ENCODE data around the gene CWC25. TPM values are rescaled to one million over a fixed set of nuclear protein-coding genes. Genes with fewer than 3 reads are reported as not detected.

Gene CWC25
- total RNA-seq, 1 experiment from 2014 or later: 23.9 TPM

DNA sequence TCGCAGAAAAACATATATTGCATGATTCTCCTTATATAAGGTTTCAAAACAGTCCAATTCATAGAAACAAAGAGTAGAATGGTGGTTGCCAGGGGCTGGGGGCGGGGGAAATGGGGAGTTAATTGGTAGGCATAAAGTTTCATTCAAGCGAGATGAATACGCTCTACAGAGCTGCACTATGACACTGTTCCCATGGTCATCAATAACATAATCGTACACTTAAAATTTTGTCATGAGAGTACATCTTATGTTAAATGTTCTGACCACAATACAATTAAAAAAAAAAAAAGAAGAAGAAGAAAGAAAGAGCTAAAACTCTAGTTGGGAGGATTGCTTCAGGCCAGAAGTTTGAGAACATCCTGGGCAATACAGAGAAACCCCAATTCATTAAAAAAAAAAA is 30.9 kb downstream of the CWC25 start:
- Histone ChIP-seq H3K9me2 (ENCODE audit: insufficient read depth) (no peaks in the 10 kb centered on the region), H2AFZ (ENCODE audit: low read depth, low read length, poor library complexity, severe bottlenecking) (no peak overlapping the region), H3K27me3 (ENCODE audit: insufficient read depth, low read length) (no peaks in the 10 kb centered on the region), H3K4me1 (ENCODE audit: control insufficient read depth in 1 of 2, insufficient read depth in 2 of 2, low read length in 2 of 2) (peaks cover 6 to 12% of the 10 kb centered on the region in 2 experiments; a peak in 2 of 4 replicates), H3K9me3 (ENCODE audit: control insufficient read depth in 1 of 2, insufficient read depth in 1 of 2, low read depth in 1 of 2, low read length in 2 of 2) (no peaks in the 10 kb centered on the region), H3K36me3 (ENCODE audit: control insufficient read depth in 1 of 2, insufficient read depth in 2 of 2, low read length in 2 of 2) (peaks cover 0 to 5% of the 10 kb centered on the region in 2 experiments; a peak in 2 of 4 replicates), H4K20me1 (ENCODE audit: insufficient read depth) (no peaks in the 10 kb centered on the region), H3K4me2 (ENCODE audit: low read length) (no peak overlapping the region), H3K4me3 (replicated peaks in 1 of 2; ENCODE audit: low read depth in 1 of 2, low read length in 2 of 2) (no peak overlapping the region), H3K9ac (ENCODE audit: low read length) (no peak overlapping the region), H3K27ac (ENCODE audit: low read depth, low read length) (no peak overlapping the region), H3K79me2 (ENCODE audit: insufficient read depth, low read length) (peaks cover 67% of the 10 kb centered on the region)
- no peak for ATAC-seq
- ChIA-PET POLR2A (no interaction called here), RAD21 (ENCODE audit: low non-redundant PET in 1 of 2, low total read pairs in 2 of 2, uncharacterized antibody in 2 of 2, unreplicated experiment in 2 of 2) (no interaction called here), CTCF (interaction anchor here (0.7 kb wide), 1 partner anchor 77 kb away, joined by 5 read pairs; no protein-coding TSS in a partner anchor)
- intact Hi-C loops (cut with micrococcal nuclease): no loop called here
- no TSS peak for BruUV-seq (replicated peaks)
- DNase-seq (ENCODE audit: low read depth, low spot score): no peak
- TF ChIP-seq, protein P1, sequence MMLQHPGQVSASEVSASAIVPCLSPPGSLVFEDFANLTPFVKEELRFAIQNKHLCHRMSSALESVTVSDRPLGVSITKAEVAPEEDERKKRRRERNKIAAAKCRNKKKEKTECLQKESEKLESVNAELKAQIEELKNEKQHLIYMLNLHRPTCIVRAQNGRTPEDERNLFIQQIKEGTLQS (IDR thresholded peaks at IDR 0.05): no peak
- TF ChIP-seq POLR2A (IDR thresholded peaks at IDR 0.05; ENCODE audit: borderline replicate concordance, extremely low read depth, insufficient read depth, insufficient read length) (no peak), CEBPB (IDR thresholded peaks at IDR 0.05; ENCODE audit: low read depth) (no peak), JUND (IDR thresholded peaks at IDR 0.05) (no peak), EZH2phosphoT487 (IDR thresholded peaks at IDR 0.05; ENCODE audit: borderline replicate concordance) (no peak), RAD21 (IDR thresholded peaks at IDR 0.05; ENCODE audit: low read depth) (no peak), ZFX (IDR thresholded peaks at IDR 0.05) (no peak), POLR2AphosphoS5 (IDR thresholded peaks at IDR 0.05; ENCODE audit: low read depth, low read length) (no peak)
- TF ChIP-seq, protein P2, sequence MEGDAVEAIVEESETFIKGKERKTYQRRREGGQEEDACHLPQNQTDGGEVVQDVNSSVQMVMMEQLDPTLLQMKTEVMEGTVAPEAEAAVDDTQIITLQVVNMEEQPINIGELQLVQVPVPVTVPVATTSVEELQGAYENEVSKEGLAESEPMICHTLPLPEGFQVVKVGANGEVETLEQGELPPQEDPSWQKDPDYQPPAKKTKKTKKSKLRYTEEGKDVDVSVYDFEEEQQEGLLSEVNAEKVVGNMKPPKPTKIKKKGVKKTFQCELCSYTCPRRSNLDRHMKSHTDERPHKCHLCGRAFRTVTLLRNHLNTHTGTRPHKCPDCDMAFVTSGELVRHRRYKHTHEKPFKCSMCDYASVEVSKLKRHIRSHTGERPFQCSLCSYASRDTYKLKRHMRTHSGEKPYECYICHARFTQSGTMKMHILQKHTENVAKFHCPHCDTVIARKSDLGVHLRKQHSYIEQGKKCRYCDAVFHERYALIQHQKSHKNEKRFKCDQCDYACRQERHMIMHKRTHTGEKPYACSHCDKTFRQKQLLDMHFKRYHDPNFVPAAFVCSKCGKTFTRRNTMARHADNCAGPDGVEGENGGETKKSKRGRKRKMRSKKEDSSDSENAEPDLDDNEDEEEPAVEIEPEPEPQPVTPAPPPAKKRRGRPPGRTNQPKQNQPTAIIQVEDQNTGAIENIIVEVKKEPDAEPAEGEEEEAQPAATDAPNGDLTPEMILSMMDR (IDR thresholded peaks at IDR 0.05 in 2 of 3, conservative IDR thresholded peaks at IDR 0.05 in 1 of 3; ENCODE audit: borderline replicate concordance in 1 of 3, insufficient read depth in 1 of 3, low read depth in 2 of 3, low read length in 2 of 3): no peak
- TF ChIP-seq, protein P3, sequence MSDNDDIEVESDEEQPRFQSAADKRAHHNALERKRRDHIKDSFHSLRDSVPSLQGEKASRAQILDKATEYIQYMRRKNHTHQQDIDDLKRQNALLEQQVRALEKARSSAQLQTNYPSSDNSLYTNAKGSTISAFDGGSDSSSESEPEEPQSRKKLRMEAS (IDR thresholded peaks at IDR 0.05): no peak
- TF ChIP-seq, protein P4, sequence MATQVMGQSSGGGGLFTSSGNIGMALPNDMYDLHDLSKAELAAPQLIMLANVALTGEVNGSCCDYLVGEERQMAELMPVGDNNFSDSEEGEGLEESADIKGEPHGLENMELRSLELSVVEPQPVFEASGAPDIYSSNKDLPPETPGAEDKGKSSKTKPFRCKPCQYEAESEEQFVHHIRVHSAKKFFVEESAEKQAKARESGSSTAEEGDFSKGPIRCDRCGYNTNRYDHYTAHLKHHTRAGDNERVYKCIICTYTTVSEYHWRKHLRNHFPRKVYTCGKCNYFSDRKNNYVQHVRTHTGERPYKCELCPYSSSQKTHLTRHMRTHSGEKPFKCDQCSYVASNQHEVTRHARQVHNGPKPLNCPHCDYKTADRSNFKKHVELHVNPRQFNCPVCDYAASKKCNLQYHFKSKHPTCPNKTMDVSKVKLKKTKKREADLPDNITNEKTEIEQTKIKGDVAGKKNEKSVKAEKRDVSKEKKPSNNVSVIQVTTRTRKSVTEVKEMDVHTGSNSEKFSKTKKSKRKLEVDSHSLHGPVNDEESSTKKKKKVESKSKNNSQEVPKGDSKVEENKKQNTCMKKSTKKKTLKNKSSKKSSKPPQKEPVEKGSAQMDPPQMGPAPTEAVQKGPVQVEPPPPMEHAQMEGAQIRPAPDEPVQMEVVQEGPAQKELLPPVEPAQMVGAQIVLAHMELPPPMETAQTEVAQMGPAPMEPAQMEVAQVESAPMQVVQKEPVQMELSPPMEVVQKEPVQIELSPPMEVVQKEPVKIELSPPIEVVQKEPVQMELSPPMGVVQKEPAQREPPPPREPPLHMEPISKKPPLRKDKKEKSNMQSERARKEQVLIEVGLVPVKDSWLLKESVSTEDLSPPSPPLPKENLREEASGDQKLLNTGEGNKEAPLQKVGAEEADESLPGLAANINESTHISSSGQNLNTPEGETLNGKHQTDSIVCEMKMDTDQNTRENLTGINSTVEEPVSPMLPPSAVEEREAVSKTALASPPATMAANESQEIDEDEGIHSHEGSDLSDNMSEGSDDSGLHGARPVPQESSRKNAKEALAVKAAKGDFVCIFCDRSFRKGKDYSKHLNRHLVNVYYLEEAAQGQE (IDR thresholded peaks at IDR 0.05; ENCODE audit: low read depth): no peak
